Astrocyte of the spinal cord (primary cell): Measurements from ENCODE around the gene CENPS.

Experiments
- DNase-seq: peaks from one replicate; pipeline ENCODE4 v3.0.0; 2011; ENCODE audit warnings: low read depth, low spot score
- H3K4me3 ChIP-seq: 2 replicates; pipeline ENCODE4 v1.5.1; 2011; ENCODE audit warnings: low read depth, mild to moderate bottlenecking, low read length, moderate library complexity
- CTCF ChIP-seq: IDR thresholded peaks from 2 replicates; pipeline ENCODE4 v1.5.1; 2012; ENCODE audit warnings: low read depth, mild to moderate bottlenecking, low read length, inconsistent platforms
- in situ Hi-C: cut with HindIII; loops from 2 replicates; pipeline ENCODE4 v1.10.0; 2017; ENCODE audit warnings: low sequenced_read_pairs

CENPS gene

GRCh38 chr1:10440305-10440704 lies 10.1 kb downstream of the CENPS start:
- no peak for DNase-seq
- H3K4me3 ChIP-seq: no peak overlapping the region
- in situ Hi-C loops: no loop called here
- TF ChIP-seq CTCF: no peak

DNA sequence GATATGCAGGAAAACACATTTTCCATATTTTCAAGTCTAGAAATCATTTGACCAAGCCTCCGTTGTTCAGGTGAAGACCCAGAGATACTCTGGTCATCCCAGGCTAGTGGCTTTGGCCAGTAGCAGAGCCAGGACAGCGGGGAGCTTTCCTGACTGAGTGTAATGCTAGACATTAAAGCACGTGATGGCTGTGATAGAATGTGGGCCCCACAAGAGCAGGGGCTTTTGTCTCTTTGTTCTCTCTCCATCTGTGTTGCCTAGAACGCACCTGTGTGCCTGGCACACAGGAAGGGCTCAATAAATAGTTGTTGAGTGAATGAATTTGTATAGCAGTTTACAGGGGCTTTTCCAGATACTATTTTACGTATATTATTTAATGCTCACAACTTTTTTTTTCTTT lies 10.6 kb downstream of the CENPS start:
- in situ Hi-C loops: no loop called here
- DNase-seq: no peak
- no peak overlapping the region for H3K4me3 ChIP-seq
- no peak for TF ChIP-seq CTCF

GRCh38 chr1:10444248-10444647 lies 14.0 kb downstream of the CENPS start:
- in situ Hi-C loops: no loop called here
- DNase-seq: no peak
- no peak for TF ChIP-seq CTCF
- no peak overlapping the region for H3K4me3 ChIP-seq

DNA sequence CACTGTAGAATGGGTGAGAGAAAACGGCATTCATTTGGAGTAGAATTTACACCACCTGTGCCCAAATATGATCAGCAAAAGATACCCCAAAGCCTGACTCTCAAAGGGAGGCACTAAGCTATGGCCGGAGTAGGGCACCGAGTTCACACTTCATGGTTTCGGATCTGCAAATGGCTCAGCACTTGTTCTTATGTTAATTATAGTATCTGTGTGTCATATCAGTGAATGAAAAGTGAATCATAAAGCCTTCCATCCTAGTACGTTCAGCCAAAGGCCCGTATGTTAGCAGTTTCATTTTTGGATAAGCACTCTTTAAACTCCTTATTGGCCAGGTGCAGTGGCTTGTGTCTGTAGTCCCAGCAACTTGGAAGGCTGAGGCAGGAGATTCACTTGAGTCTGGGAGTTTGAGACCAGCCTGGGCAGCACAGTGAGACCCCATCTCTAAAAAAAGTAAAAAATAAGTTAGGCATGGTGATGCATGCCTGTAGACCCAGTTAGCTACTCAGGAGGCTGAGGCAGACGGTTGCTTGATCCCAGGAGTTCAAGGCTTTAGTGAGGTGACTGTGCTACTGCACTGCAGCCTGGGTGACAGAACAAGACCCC lies 14.7 kb downstream of the CENPS start:
- no peak for TF ChIP-seq CTCF
- in situ Hi-C loops: no loop called here
- H3K4me3 ChIP-seq: no peak overlapping the region
- no peak for DNase-seq

GRCh38 chr1:10446790-10447422 lies 16.7 kb downstream of the CENPS start:
- in situ Hi-C loops: no loop called here
- no peak for TF ChIP-seq CTCF
- no peak overlapping the region for H3K4me3 ChIP-seq
- no peak for DNase-seq

DNA sequence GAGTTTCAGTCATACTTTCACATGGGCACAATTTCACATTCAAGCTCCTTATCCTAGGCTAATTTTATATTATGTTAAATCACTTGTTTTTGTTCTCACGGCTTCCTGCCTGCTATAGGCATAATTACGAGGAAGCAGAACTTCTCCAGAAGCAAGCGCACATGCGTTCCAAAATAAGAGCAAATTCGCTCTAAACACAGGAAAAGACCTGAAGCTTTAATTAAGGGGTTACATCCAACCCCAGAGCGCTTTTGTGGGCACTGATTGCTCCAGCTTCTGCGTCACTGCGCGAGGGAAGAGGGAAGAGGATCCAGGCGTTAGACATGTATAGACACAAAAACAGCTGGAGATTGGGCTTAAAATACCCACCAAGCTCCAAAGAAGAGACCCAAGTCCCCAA lies 19.5 kb downstream of the CENPS start, which contains the start of gene CORT:
Gene CORT, plus strand, starts transcription at position 281 of the 400 bp plus-strand sequence. CDS start 193 bp downstream, outside the sequence.
- H3K4me3 ChIP-seq: no peak within 1 kb of the TSS
- in situ Hi-C loops: no loop called here
- no peak for DNase-seq
- TF ChIP-seq CTCF: no peak
